ENCODE results near the gene SMOC1. TPM values are rescaled to one million over a fixed set of nuclear protein-coding genes. Genes with fewer than 3 reads are reported as not detected.

Gene SMOC1
- polyA plus RNA-seq, 1 experiment: not detected

DNA sequence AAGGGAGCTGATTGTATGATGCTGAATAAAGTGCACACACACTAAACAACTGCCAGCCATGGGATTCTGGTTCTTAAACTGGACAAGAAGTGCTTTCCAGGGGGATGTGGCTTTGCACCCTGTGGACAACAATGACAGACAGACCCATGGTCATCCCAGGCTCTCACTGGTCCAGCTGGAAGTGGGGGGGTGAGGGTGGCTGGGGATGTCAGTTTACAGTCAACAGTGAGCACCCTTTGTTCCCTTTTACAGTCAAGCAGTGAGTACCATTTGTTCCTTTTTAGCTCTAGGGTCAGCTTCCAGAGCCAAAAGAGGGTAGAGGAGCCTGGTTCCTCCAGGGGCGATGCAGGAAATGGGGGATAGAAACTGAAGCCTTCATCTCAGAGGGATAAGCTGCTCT, 100.7 kb downstream of the SMOC1 start:
- TF ChIP-seq, protein P1, sequence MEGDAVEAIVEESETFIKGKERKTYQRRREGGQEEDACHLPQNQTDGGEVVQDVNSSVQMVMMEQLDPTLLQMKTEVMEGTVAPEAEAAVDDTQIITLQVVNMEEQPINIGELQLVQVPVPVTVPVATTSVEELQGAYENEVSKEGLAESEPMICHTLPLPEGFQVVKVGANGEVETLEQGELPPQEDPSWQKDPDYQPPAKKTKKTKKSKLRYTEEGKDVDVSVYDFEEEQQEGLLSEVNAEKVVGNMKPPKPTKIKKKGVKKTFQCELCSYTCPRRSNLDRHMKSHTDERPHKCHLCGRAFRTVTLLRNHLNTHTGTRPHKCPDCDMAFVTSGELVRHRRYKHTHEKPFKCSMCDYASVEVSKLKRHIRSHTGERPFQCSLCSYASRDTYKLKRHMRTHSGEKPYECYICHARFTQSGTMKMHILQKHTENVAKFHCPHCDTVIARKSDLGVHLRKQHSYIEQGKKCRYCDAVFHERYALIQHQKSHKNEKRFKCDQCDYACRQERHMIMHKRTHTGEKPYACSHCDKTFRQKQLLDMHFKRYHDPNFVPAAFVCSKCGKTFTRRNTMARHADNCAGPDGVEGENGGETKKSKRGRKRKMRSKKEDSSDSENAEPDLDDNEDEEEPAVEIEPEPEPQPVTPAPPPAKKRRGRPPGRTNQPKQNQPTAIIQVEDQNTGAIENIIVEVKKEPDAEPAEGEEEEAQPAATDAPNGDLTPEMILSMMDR (IDR thresholded peaks at IDR 0.05; ENCODE audit: insufficient read depth, low read depth, low read length): no peak
- Histone ChIP-seq H3K36me3 (ENCODE audit: control insufficient read depth, insufficient read depth, low read length) (no peaks in the 10 kb centered on the region), H3K4me3 (ENCODE audit: low read depth, low read length) (no peak overlapping the region), H3K27me3 (ENCODE audit: control insufficient read depth, insufficient read depth, low read length) (no peaks in the 10 kb centered on the region)
- DNase-seq (ENCODE audit: low read depth): no peak
- ChIA-PET CTCF (no interaction called here), POLR2A (no interaction called here)

DNA sequence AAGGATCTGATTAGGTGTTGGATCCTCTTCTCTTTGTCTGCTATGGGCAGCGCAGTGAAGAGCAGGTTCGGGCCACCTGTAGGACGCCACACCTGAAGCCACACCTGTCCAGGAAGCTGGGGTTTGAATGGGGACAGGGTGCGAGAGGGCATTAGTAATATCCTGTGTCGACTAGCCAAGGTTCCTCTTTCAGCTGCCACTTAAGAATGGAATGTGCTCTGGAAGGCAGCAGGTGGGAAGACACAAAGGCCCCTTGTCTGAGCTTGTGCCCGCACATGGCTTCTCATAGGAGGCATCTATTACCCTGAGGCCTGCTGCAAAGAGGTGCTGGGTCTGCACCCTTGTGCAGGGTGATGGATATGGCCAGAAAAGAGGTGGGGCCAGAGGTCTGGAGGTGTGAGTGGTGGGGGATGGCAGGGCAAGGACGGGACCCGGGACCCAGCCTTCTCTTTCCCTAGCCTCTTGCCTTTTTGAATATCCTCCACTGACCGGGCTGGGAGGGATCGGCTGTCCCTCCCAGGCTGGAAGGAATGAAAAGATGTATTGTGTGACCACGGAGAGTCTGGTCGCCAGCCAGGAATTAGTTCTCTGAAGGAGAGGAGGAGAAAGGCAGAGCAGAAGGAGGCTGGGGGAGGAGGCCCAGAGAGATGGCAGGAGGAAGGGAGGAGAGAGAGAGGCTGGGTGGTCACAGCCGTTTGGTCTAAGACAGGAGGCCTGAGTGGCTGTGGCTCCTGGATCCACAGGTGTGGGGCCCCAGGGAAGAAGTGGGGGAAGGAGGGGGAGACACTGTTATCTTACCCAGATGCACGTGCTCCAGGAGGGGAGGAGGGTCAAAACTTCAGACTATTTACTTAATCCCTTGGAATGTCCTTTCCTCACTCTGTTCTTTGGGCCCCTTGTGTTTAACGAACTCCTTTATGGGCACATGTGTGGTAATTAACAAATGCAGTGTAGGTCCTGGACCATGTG, 101.5 kb downstream of the SMOC1 start:
- no peak for DNase-seq (ENCODE audit: low read depth)
- ChIA-PET CTCF (no interaction called here), POLR2A (no interaction called here)
- Histone ChIP-seq H3K27me3 (ENCODE audit: control insufficient read depth, insufficient read depth, low read length) (no peaks in the 10 kb centered on the region), H3K36me3 (ENCODE audit: control insufficient read depth, insufficient read depth, low read length) (no peaks in the 10 kb centered on the region), H3K4me3 (ENCODE audit: low read depth, low read length) (no peak overlapping the region)
- TF ChIP-seq, protein P1 (IDR thresholded peaks at IDR 0.05; ENCODE audit: insufficient read depth, low read depth, low read length): no peak

DNA sequence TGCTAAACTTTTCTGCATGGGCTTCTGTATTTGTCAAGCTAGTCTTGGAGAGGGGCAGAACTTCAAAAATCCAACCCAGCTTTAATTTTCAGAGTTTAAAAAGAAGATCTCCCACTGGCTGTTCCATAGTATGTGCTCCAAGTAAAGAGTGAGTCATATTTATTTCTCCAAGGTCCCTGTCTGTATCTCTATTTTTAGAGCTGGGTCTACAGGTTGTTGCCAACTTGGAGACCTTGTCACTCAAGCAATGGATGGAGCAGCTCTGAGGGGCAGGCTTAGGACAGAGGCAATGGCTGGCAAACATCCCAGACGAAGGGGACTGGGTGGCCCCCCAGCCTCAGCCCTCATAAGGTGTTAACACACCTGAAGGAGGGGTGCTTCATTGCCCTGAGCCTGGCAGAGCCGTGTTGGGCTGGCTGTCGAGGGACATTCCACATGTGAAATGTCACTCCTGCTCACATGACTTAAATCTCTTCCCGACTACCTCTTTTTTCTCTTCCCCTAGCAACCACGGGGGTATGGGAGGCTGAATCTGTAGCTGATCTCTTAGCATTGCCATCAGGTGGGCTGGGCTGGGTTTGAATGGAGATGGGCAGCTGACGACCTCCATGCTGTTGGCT, 103.1 kb downstream of the SMOC1 start:
- CTCF ChIA-PET: interaction anchor here (1.2 to 1.6 kb wide), 2 partner anchors 10 to 46 kb away, joined by 3 to 5 read pairs; no protein-coding TSS in a partner anchor
- POLR2A ChIA-PET: no interaction called here
- no peak for DNase-seq (ENCODE audit: low read depth)
- TF ChIP-seq, protein P1 (IDR thresholded peaks at IDR 0.05; ENCODE audit: insufficient read depth, low read depth, low read length): no peak
- Histone ChIP-seq H3K4me3 (ENCODE audit: low read depth, low read length) (no peak overlapping the region), H3K36me3 (ENCODE audit: control insufficient read depth, insufficient read depth, low read length) (no peaks in the 10 kb centered on the region), H3K27me3 (ENCODE audit: control insufficient read depth, insufficient read depth, low read length) (no peaks in the 10 kb centered on the region)

DNA sequence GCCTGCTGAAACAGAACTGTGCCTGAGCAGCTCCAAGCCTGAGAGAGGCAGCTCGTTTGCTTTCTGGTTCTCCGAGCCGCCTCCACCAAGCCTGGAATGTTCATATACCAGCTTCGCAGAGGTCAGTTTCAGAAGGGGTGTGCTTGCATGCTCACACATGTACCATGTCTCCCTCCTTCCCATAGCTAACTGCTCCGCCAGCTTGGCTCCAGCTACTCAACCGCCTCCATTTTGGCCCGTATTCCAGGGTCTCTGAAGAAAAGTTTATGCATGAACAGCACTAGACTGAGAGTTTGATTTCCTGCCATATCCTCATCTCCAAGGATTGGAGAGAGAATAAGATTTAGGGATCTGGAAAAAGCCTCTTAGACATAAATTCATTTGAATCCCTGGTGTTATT, 103.7 kb downstream of the SMOC1 start:
- Histone ChIP-seq H3K4me3 (ENCODE audit: low read depth, low read length) (no peak overlapping the region), H3K36me3 (ENCODE audit: control insufficient read depth, insufficient read depth, low read length) (no peaks in the 10 kb centered on the region), H3K27me3 (ENCODE audit: control insufficient read depth, insufficient read depth, low read length) (no peaks in the 10 kb centered on the region)
- ChIA-PET CTCF (interaction anchor here (1.6 kb wide), 1 partner anchor 9 kb away, joined by 5 read pairs; no protein-coding TSS in a partner anchor), POLR2A (no interaction called here)
- DNase-seq (ENCODE audit: low read depth): no peak
- TF ChIP-seq, protein P1 (IDR thresholded peaks at IDR 0.05; ENCODE audit: insufficient read depth, low read depth, low read length): no peak

DNA sequence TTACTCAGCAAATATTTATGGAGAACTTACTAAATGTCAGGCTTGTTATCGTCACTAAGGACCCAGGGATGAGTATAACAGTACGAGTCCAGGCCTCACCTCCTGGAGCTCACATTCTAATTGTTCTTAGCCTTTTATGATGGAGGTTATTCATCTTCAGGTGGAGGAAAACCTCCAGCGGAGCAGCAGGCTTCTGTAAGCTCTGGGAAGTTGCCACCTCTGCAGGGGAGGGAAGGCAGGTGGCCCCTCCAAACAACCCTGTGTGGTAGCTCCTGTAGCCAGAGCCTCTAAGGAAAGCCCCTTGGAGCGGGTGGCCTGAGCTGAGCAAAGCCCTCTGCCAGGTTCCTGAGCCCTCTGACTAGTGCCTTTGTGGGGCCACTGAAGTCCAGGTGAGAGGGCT, 104.1 kb downstream of the SMOC1 start:
- ChIA-PET POLR2A (no interaction called here), CTCF (interaction anchor here (1.6 kb wide), 1 partner anchor 9 kb away, joined by 5 read pairs; no protein-coding TSS in a partner anchor)
- Histone ChIP-seq H3K27me3 (ENCODE audit: control insufficient read depth, insufficient read depth, low read length) (no peaks in the 10 kb centered on the region), H3K4me3 (ENCODE audit: low read depth, low read length) (no peak overlapping the region), H3K36me3 (ENCODE audit: control insufficient read depth, insufficient read depth, low read length) (no peaks in the 10 kb centered on the region)
- TF ChIP-seq, protein P1 (IDR thresholded peaks at IDR 0.05; ENCODE audit: insufficient read depth, low read depth, low read length): no peak
- DNase-seq (ENCODE audit: low read depth): no peak
